T-helper 2 cell (primary cell): Measurements from ENCODE around the gene PTPN11.

Source experiments
- DNase-seq, 5 experiments: peaks; one replicate each; pipeline versions ENCODE4 v3.0.0 to v3.0.0-alpha.2; 2012 to 2022

Gene PTPN11

GRCh38 chr12:112546996-112547395 lies 128.2 kb downstream of the PTPN11 start:
- no peak for DNase-seq

- DNase-seq, result no peak
Observed at GRCh38 chr12:112549031-112549430, 130.3 kb downstream of the PTPN11 start.

- no peak for DNase-seq
Observed at GRCh38 chr12:112551681-112552080, 132.9 kb downstream of the PTPN11 start.

GRCh38 chr12:112555621-112556233 lies 137.0 kb downstream of the PTPN11 start:
- DNase-seq, result no peak

DNA sequence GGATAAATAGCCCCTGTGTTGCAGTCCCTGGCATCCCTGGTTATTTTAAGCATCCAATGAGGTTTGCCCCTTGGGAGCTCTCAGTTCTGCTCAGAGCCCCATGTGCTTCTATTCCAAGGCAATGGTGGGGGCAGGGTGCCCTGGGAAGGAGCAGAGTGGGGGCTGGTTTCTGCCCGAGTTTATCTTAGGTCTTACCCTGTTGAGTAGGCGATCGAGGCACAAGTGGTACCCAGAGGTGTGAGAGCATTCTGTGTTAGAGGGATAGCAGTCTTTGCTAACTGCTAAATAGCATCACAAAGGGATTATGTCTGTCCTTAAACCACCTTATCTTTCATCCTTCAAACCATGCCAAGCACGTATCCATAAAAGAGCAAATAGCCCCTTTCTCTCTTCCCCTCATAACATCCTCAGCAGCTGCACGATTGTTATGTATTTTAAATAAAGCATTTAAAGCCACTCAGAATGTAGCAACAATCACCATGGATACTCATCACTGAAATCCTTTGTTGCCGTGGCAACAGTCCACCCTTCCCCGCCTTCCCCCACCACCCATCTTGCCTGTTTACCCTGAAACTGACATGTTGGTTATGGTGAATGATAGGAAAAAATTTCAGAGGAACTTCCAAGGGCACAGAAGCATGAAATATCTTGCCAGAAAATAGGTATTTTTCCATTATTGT lies 139.3 kb downstream of the PTPN11 start:
- no peak for DNase-seq
